K562 (cell line): Measurements from ENCODE around the gene GCNT1. TPM values are rescaled to one million over a fixed set of nuclear protein-coding genes. Genes with fewer than 3 reads are reported as not detected.

Experiments
- ATAC-seq: fragments of 200-7000 bp; cut with Tn5 transposase; 3 replicates; pipeline ENCODE4 v1.9.1; 2020; ENCODE audit warnings: moderate library complexity
- BruUV-seq: library from RNA; stranded (reverse); fragments of 400-500 nt; replicated peaks from 2 replicates; lab custom pipeline; 2021; lab: Mats Ljungman, UMichigan
- CTCF ChIA-PET: fragments of 300-600 bp; formaldehyde crosslinking; extraction: SDS; loops from one replicate; lab custom pipeline; 2021; ENCODE audit warnings: low intra/inter-chr PET ratio; lab: Yijun Ruan, JAX
- POLR2A ChIA-PET: fragments of 300-600, 350-650 bp; sonication (Branson Sonifier 250); formaldehyde crosslinking; extraction: SDS; loops from one replicate; lab custom pipeline; 2021; ENCODE audit warnings: antibody characterized with exemption, inconsistent platforms; lab: Yijun Ruan, JAX
- DNase-seq, 4 experiments: peaks; one replicate each; pipeline versions ENCODE4 v3.0.0 to v3.0.0-alpha.2; 2011 to 2018; ENCODE audit warnings: low spot score in 3 of 4, mixed read lengths in 3 of 4; ENCODE audit errors: extremely low read depth in 1 of 4
- FAIRE-seq: peaks from 2 replicates; lab custom pipeline; 2011; peaks lifted over from hg19 to GRCh38; lab: Jason Lieb, UNC
- H2AFZ ChIP-seq: 2 replicates; pipeline ENCODE4 v1.6.0; 2011; ENCODE audit warnings: low read depth, low read length, control low read depth, inconsistent platforms
- H3K27ac ChIP-seq: fragments of 200-600 bp; 3 replicates; pipeline ENCODE4 v1.8.0; 2011; ENCODE audit warnings: low read depth, mild to moderate bottlenecking, control low read depth, inconsistent platforms, low read length, moderate library complexity, mixed read lengths; ENCODE audit errors: extremely low read depth
- H3K27me3 ChIP-seq, 2 experiments: fragments of 300-600 bp in 1 of 2; 2 replicates in 1 of 2; 3 replicates in 1 of 2; pipeline versions ENCODE4 v1.6.0 to v1.8.0; 2011; ENCODE audit warnings: inconsistent platforms in 2 of 2, low read length in 2 of 2, mild to moderate bottlenecking in 1 of 2, mixed read lengths in 1 of 2, moderate library complexity in 1 of 2; ENCODE audit not compliant: control insufficient read depth in 2 of 2, insufficient read depth in 2 of 2
- H3K36me3 ChIP-seq: fragments of 300-600 bp; 3 replicates; pipeline ENCODE4 v1.8.0; 2011; ENCODE audit warnings: mild to moderate bottlenecking, low read length, inconsistent platforms; ENCODE audit not compliant: control insufficient read depth, insufficient read depth
- H3K4me1 ChIP-seq, 2 experiments: fragments of 200-600 bp in 1 of 2; replicated peaks in 1 of 2; 2 replicates in 1 of 2; 3 replicates in 1 of 2; pipeline versions ENCODE4 v1.5.1 to v1.8.0; 2011; ENCODE audit warnings: inconsistent platforms in 2 of 2, low read length in 2 of 2, mild to moderate bottlenecking in 1 of 2, mixed read lengths in 1 of 2, moderate library complexity in 1 of 2; ENCODE audit not compliant: control insufficient read depth in 2 of 2, insufficient read depth in 2 of 2
- H3K4me2 ChIP-seq: 2 replicates; pipeline ENCODE4 v1.6.1; 2011; ENCODE audit warnings: low read length, control low read depth, inconsistent platforms, mixed read lengths; ENCODE audit not compliant: insufficient read depth
- H3K4me3 ChIP-seq: fragments of 200-600 bp; sonication (generic), shearing (Covaris generic); 2 replicates; pipeline ENCODE4 v1.5.1; 2016; ENCODE audit warnings: control low read depth, inconsistent platforms
- H3K79me2 ChIP-seq: fragments of 200-600 bp; 3 replicates; pipeline ENCODE4 v1.8.0; 2011; ENCODE audit warnings: low read length, inconsistent platforms; ENCODE audit not compliant: control insufficient read depth, insufficient read depth
- H3K9ac ChIP-seq, 2 experiments: 2 replicates each; pipeline versions ENCODE4 v1.6.0 to v1.6.1; 2011; ENCODE audit warnings: low read depth in 2 of 2, low read length in 2 of 2, control low read depth in 1 of 2, inconsistent platforms in 1 of 2, mild to moderate bottlenecking in 1 of 2, mixed read lengths in 1 of 2; ENCODE audit not compliant: insufficient read depth in 1 of 2
- H3K9me1 ChIP-seq: one replicate; pipeline ENCODE4 v1.6.0; 2011; ENCODE audit warnings: inconsistent platforms, mild to moderate bottlenecking, low read length, moderate library complexity; ENCODE audit not compliant: control insufficient read depth, insufficient read depth
- H3K9me3 ChIP-seq: replicated peaks from 2 replicates; pipeline ENCODE4 v1.5.1; 2011; ENCODE audit warnings: low read depth, low read length, inconsistent platforms; ENCODE audit not compliant: control insufficient read depth, insufficient read depth
- H4K20me1 ChIP-seq: replicated peaks from 2 replicates; pipeline ENCODE4 v1.6.1; 2011; ENCODE audit warnings: low read length, inconsistent platforms, mixed read lengths; ENCODE audit not compliant: control insufficient read depth, insufficient read depth
- ATF3 ChIP-seq, 2 experiments: fragments of 450-650 bp in 1 of 2; sonication (generic) in 1 of 2; formaldehyde crosslinking in 1 of 2; IDR thresholded peaks in 1 of 2; conservative IDR thresholded peaks in 1 of 2; 2 replicates each; pipeline versions ENCODE4 v1.6.1 to v1.8.1; 2016 to 2023; ENCODE audit warnings: mild to moderate bottlenecking in 2 of 2, moderate library complexity in 2 of 2, inconsistent platforms in 1 of 2, missing genetic modification reagents in 1 of 2
- C11orf30 ChIP-seq: fragments of 450-650 bp; IDR thresholded peaks from 2 replicates; pipeline ENCODE4 v1.6.1; 2016; ENCODE audit warnings: low read depth, mild to moderate bottlenecking
- GABPA ChIP-seq: fragments of 200-800 bp; sonication (Bioruptor generic); conservative IDR thresholded peaks from 2 replicates; pipeline ENCODE4 v1.6.1; 2016; ENCODE audit warnings: low read depth, missing genetic modification characterization, missing compliant biosample characterization
- HMGXB4 ChIP-seq: sonication (generic); formaldehyde crosslinking; IDR thresholded peaks from 2 replicates; pipeline ENCODE4 v1.8.1; 2023; ENCODE audit warnings: mild to moderate bottlenecking, missing genetic modification reagents
- JUND ChIP-seq, 2 experiments: IDR thresholded peaks; 2 replicates in 1 of 2; 3 replicates in 1 of 2; pipeline ENCODE4 v1.6.1; 2011; ENCODE audit warnings: borderline replicate concordance in 2 of 2, low read depth in 2 of 2, low read length in 2 of 2, improper control_type of control experiment in 1 of 2, missing biosample characterization in 1 of 2, missing genetic modification characterization in 1 of 2, missing genetic modification reagents in 1 of 2
- ZNF134 ChIP-seq: fragments of 250-450 bp; sonication (Bioruptor Pico); conservative IDR thresholded peaks from 2 replicates; pipeline ENCODE4 v1.4.0; 2020
- ZNF277 ChIP-seq: fragments of 250-450 bp; sonication (Bioruptor Pico); IDR thresholded peaks from 2 replicates; pipeline ENCODE4 v1.8.0; 2022; ENCODE audit warnings: inconsistent platforms, mild to moderate bottlenecking, moderate library complexity, borderline replicate concordance
- WGBS: fragments of 100-300 bp; shearing (Covaris generic); methylation state at CpG from one replicate; pipeline ENCODE4 v1.1.6; 2016; ENCODE audit warnings: low coverage, mixed read lengths; ENCODE audit not compliant: insufficient coverage; ENCODE audit errors: missing lambda C conversion rate; 5-methylcytosine and 5-hydroxymethylcytosine counted together
- in situ Hi-C: fragments of 300-500 bp; cut with MboI; formaldehyde crosslinking; loops from 4 replicates; pipeline ENCODE4 v1.15.0; 2018; ENCODE audit warnings: inconsistent platforms, mixed read lengths
- intact Hi-C: fragments of 100-400 bp; cut with micrococcal nuclease; formaldehyde crosslinking; loops from 2 replicates; pipeline ENCODE4 v1.14.2; 2022
- polyA plus RNA-seq, 8 experiments: library from polyadenylated mRNA; depleted of rRNA in 4 of 8; stranded (reverse) in 5 of 8; unstranded in 3 of 8; fragments of >200 nt; fragmentation: Nextera tagmentation in 2 of 8; fragmentation: Illumina TruSeq in 1 of 8; extraction: Ambion mirVana in 2 of 8; extraction: Trizol in 1 of 8; gene quantifications; 2 replicates each; pipeline versions ENCODE4 v1.2.1 to v1.2.3, GENCODE V29; 2011 to 2014; ENCODE audit warnings: inconsistent platforms in 1 of 8, missing spikeins in 1 of 8
- total RNA-seq, 7 experiments: library from RNA; depleted of rRNA in 6 of 7; stranded (reverse); fragments of >200 nt in 6 of 7; fragmentation: Illumina TruSeq in 2 of 7; extraction: Trizol in 2 of 7; gene quantifications; 2 replicates each; pipeline versions ENCODE4 v1.2.1 to v1.2.3, GENCODE V29; 2011 to 2021; ENCODE audit warnings: low replicate concordance in 1 of 7

Gene GCNT1
- total and polyA plus RNA-seq, 9 of the 15 experiments (the other 6 are each of a cell fraction or from before 2014, with no cell fraction given): 0.01 to 0.71 (median 0.10) TPM

- WGBS: 6% methylated on average over 3 of the region's 4 CpGs
These were observed 44.3 kb upstream of the GCNT1 start for GRCh38 chr9:76414661-76415060.

GRCh38 chr9:76415154-76415553 is 43.8 kb upstream of the GCNT1 start:
- CTCF ChIA-PET: no interaction called here
- FAIRE-seq (no peak), DNase-seq (no peak), ATAC-seq (no peak)
- Histone ChIP-seq H3K9me3 (no peaks in the 10 kb centered on the region), H3K4me2 (no peak overlapping the region), H2AFZ (no peak overlapping the region), H3K79me2 (no peaks in the 10 kb centered on the region), H3K27ac (no peak overlapping the region), H3K4me1 (no peaks in the 10 kb centered on the region), H3K4me3 (no peak overlapping the region), H3K36me3 (no peaks in the 10 kb centered on the region), H4K20me1 (no peaks in the 10 kb centered on the region), H3K27me3 (no peaks in the 10 kb centered on the region; a peak in 1 of 5 replicates), H3K9me1 (no peaks in the 10 kb centered on the region), H3K9ac (no peak overlapping the region)
- in situ Hi-C loops: no loop called here
- intact Hi-C loops: loop anchor here (10.0 kb wide), 1 partner anchor 50 kb away; no protein-coding TSS in a partner anchor
- no TSS peak for BruUV-seq
- POLR2A ChIA-PET: interaction anchor here (0.5 to 0.7 kb wide), 2 partner anchors 47 to 277 kb away, joined by 4 read pairs; no protein-coding TSS in a partner anchor
- TF ChIP-seq ATF3 (IDR thresholded peaks at IDR 0.05): 0 out of 2 replicates have a peak, but pooled peaks have one; percentile 9
- TF ChIP-seq ATF3 (CRISPR knock-in tag; conservative IDR thresholded peaks at IDR 0.05): no peak
- TF ChIP-seq HMGXB4 (CRISPR knock-in tag): no peak
- no peak for TF ChIP-seq ZNF277 (CRISPR knock-in tag)
- no peak for TF ChIP-seq C11orf30
- TF ChIP-seq ZNF134 (CRISPR knock-in tag): no peak
- WGBS: 0% methylated on average over 1 of the region's 2 CpGs

More at GRCh38 chr9:76414661-76415060, 44.3 kb upstream of the GCNT1 start:
- H3K27ac ChIP-seq: no peak overlapping the region
- FAIRE-seq: no peak
- TF ChIP-seq GABPA (tag) (0 out of 2 replicates have a peak, but pooled peaks have one; percentile 14), JUND (IDR thresholded peaks at IDR 0.05; ENCODE audit: borderline replicate concordance, low read depth, low read length) (no peak), JUND (tag; IDR thresholded peaks at IDR 0.05; ENCODE audit: borderline replicate concordance, low read depth, low read length) (no peak)
- H3K36me3 ChIP-seq: no peaks in the 10 kb centered on the region
- ATAC-seq: no peak
- ChIA-PET POLR2A (interaction anchor here (0.7 kb wide), 1 partner anchor 277 kb away, joined by 4 read pairs; no protein-coding TSS in a partner anchor), CTCF (no interaction called here)
- no peaks in the 10 kb centered on the region for H3K9me1 ChIP-seq
- H3K4me1 ChIP-seq: no peaks in the 10 kb centered on the region
- H3K9me3 ChIP-seq: no peaks in the 10 kb centered on the region
- H3K79me2 ChIP-seq: no peaks in the 10 kb centered on the region
- DNase-seq: no peak
- no peaks in the 10 kb centered on the region for H4K20me1 ChIP-seq
- in situ Hi-C loops (no loop called here), intact Hi-C loops (loop anchor here (10.0 kb wide), 1 partner anchor 50 kb away; no protein-coding TSS in a partner anchor)
- H3K9ac ChIP-seq: no peak overlapping the region
- no TSS peak for BruUV-seq
- H3K27me3 ChIP-seq: no peaks in the 10 kb centered on the region; a peak in 1 of 5 replicates
- H2AFZ ChIP-seq: no peak overlapping the region
- no peak overlapping the region for H3K4me3 ChIP-seq
- H3K4me2 ChIP-seq: no peak overlapping the region
